ENCODE measurements around the gene ITPRIP.

ITPRIP gene

DNA sequence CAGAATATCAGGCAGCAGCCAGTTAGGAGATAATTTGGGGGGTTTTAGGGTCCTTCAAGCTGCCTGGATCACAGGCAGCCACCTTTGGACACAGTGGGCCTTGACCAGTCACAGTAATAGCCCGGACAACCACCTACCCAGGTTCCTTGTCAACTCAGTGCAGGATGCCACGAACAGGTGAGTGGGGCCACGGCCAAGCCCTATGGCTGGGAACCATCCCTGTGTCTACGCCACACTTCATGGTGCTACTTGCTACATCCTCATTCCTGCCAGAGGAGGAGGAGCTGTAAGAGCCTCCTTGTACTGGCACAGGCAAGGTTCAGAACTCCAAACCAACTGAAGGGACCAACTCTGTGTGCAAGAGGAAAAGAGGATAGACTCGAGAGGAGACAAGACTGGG, 19.9 kb downstream of the ITPRIP start:
- H3K4me3 ChIP-seq (ENCODE audit: low read depth, low read length), result no peak overlapping the region
- TF ChIP-seq, protein P1, sequence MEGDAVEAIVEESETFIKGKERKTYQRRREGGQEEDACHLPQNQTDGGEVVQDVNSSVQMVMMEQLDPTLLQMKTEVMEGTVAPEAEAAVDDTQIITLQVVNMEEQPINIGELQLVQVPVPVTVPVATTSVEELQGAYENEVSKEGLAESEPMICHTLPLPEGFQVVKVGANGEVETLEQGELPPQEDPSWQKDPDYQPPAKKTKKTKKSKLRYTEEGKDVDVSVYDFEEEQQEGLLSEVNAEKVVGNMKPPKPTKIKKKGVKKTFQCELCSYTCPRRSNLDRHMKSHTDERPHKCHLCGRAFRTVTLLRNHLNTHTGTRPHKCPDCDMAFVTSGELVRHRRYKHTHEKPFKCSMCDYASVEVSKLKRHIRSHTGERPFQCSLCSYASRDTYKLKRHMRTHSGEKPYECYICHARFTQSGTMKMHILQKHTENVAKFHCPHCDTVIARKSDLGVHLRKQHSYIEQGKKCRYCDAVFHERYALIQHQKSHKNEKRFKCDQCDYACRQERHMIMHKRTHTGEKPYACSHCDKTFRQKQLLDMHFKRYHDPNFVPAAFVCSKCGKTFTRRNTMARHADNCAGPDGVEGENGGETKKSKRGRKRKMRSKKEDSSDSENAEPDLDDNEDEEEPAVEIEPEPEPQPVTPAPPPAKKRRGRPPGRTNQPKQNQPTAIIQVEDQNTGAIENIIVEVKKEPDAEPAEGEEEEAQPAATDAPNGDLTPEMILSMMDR (IDR thresholded peaks at IDR 0.05; ENCODE audit: low read depth, low read length), result no peak

DNA sequence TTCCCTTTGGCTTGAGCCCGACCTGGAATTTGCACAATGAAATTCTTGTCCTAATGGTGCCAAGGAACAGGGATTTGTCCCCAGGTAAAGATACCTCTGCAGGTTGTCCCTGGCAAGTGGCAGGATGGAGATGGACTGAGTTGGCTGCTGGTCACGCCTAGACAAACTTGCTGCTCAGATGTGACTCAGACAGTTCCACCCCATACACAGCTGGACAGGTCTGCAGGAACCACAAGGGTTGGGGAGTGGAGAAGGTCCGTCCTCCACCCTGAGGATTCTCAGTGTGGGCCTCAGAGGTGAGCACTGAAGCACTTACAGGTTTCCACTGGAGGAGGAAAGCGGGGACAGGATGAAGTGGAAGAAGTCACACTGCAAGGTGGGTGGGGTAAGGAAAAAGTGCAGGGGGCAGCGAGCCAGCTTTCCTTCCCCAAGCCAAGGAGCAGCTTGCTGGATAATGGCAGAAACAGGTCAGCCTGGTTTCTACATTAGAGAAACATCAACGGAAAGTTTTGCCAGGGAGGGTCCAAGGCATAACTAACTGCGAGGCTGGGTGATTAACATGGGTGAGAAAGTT, 20.5 kb downstream of the ITPRIP start:
- TF ChIP-seq, protein P1 (IDR thresholded peaks at IDR 0.05; ENCODE audit: low read depth, low read length), result no peak

DNA sequence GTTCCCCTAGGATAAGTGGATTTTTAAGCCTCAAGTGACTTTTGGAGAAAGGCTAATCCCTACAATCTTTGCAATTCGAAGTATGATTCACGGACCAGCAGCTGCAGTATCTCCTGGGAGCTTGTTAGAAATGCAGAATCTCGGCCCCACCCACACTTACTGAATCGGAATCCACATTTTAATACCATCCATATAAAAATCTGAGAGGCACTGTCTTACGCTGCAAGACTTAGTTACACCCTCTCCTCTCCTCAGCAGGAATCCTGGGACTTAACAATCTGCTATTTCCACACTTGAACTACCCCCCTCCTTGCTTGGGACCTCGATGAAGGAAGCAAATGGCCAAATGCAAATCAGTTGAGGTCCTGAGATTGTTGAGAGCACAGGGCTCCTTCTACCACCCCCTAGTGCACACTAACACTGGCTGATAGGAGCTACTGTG, 21.0 kb downstream of the ITPRIP start:
- TF ChIP-seq, protein P1 (IDR thresholded peaks at IDR 0.05; ENCODE audit: low read depth, low read length), result no peak
- no peak overlapping the region for H3K4me3 ChIP-seq (ENCODE audit: low read depth, low read length)

More for the DNA sequence above, 20.5 kb downstream of the ITPRIP start:
- no peak overlapping the region for H3K4me3 ChIP-seq (ENCODE audit: low read depth, low read length)

DNA sequence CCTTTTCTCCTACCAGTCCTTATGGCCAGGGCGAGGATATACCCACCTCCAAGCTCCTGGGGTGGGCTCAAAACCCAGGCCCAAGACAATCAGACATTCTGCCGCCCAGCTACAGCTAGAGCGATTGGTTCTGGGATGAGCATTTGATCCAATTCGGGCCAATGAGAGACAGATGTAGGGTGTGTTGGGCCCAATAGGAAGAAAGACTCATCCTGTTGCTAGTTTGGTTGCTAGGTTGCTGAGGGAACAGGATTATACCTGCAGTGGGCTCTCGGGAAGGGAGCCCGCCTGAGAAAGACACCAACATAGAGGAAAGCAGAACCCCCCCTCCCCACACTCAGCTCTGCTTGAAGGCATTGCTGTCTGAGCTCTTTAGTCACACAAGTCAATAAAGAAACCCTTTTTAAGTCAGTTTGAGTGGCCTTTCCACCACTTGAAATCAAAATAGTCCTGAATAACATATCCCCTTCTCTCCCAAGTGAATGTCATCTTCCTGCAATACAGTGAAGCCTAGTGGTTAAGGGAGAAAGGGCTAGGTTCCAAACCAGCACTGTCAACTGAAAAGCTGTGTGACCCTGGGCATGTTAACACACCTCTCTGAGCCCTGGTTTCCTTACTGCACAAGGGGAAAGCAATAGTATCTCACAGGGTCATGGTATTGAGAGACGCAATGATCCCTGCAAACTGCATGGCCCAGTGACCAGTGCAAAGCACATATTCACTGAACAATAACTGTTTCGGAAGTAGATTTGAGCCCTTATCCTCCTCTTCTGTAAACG, 21.8 kb downstream of the ITPRIP start:
- TF ChIP-seq, protein P1 (IDR thresholded peaks at IDR 0.05; ENCODE audit: low read depth, low read length), result no peak
- H3K4me3 ChIP-seq (ENCODE audit: low read depth, low read length), result no peak overlapping the region

DNA sequence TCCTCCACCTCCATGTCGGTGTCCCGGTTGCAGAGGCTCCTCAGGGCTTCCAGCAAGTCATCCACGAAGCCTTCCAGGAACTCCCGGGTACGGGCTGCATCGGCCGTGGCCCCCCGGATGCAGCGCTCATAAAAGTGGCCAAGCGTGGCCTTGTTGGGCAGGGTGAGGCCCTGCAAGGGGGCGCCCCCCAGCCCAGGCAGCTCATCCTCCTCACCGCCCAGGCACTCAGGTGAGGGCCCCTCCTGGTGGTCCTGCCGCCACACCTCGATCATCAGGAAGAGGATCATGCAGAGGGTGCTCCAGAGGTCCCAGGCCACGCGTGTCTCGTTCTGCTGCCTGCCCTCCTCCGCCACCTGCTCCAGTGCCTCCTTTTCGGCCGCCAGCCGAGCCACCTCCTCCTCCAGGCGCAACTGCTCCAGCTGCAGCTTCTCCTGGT, 22.8 kb downstream of the ITPRIP start:
- no peak overlapping the region for H3K4me3 ChIP-seq (ENCODE audit: low read depth, low read length)
- TF ChIP-seq, protein P1 (IDR thresholded peaks at IDR 0.05; ENCODE audit: low read depth, low read length), result no peak

DNA sequence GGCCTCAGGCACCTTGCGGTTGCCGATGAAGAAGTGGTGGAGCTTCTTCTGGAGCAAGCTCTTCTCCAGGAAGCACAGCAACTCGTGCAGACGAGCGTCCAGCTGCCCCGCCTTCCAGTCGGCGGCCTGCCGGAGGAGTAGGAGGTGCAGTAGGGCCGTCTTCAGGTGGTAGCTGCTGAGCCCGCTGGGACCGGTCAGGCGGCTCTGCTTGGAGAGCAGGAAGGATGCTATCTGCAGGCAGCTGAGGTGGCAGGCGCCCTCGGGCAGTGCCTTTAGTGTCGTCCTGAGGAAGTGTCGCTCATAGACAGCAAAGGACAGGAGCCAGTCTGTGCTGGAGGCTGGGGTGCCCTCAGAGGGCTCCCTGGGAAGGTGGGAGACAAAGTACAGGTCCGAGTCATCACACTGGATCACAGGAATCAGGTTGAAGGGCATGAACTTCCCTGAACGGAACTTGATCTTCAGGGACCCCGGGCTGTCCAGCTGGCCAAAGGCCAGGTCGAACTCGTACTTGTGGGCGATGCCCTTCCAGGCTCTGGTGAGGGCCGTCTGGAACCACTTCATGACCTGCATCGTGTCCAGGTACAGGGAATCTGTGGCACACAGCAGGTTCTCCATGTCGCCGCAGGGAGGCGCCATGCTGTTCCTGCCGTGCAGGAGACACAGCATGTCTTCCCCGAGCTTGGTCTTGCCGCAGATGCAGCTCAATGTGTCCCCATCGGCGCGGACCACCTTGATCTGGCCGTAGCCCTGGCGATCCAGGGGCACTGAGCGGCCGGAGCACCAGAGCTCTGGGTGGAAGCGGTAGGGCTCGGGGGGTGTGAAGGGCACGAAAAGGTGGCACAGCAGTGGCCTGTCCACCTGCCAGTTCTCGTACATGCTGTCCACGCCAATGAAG, 23.4 kb downstream of the ITPRIP start:
- TF ChIP-seq, protein P1 (IDR thresholded peaks at IDR 0.05; ENCODE audit: low read depth, low read length), result no peak
- no peak overlapping the region for H3K4me3 ChIP-seq (ENCODE audit: low read depth, low read length)
